CD4-positive, alpha-beta T cell (primary cell): ENCODE measurements around the gene PDE5A. TPM values are rescaled to one million over a fixed set of nuclear protein-coding genes. Genes with fewer than 3 reads are reported as not detected.
"Not testable (repeated sequence)": the region's sequence is repeated elsewhere in the genome, so short reads cannot be mapped to it uniquely, and the experiment has no call there.

Source experiments
- ATAC-seq: fragments of 200-7000 bp; cut with Tn5 transposase; one replicate; pipeline ENCODE4 v1.10.0; 2022; ENCODE audit warnings: mild to moderate bottlenecking; ENCODE audit not compliant: poor library complexity
- CTCF ChIA-PET: fragments of 350-600 bp; sonication (Branson Sonifier 250); formaldehyde crosslinking; loops from one replicate; lab custom pipeline; 2021; ENCODE audit warnings: antibody characterized with exemption, inconsistent platforms; lab: Charles Lee
- POLR2A ChIA-PET: fragments of 350-600 bp; sonication (Branson Sonifier 250); formaldehyde crosslinking; loops from one replicate; lab custom pipeline; 2021; ENCODE audit warnings: antibody characterized with exemption, inconsistent platforms; lab: Charles Lee
- DNase-seq, 14 experiments: peaks; one replicate each; pipeline ENCODE4 v3.0.0-alpha.2; 2013 to 2020; ENCODE audit warnings: mixed read lengths in 2 of 14
- H3K27ac ChIP-seq, 2 donors: one replicate each; pipeline versions ENCODE4 v1.5.1 to v1.7.0; 2013; ENCODE audit warnings: low read length in 2 of 2, low read depth in 1 of 2, mild to moderate bottlenecking in 1 of 2
- H3K27me3 ChIP-seq, 2 experiments: 1 replicate in 1 of 2; 2 replicates in 1 of 2; pipeline versions ENCODE4 v1.6.1 to v1.7.0; 2013; ENCODE audit warnings: low read length in 2 of 2, control low read depth in 1 of 2, mild to moderate bottlenecking in 1 of 2, moderate library complexity in 1 of 2; ENCODE audit not compliant: insufficient read depth in 2 of 2, control insufficient read depth in 1 of 2
- H3K36me3 ChIP-seq: one replicate; pipeline ENCODE4 v1.6.1; 2013; ENCODE audit warnings: low read length, control low read depth; ENCODE audit not compliant: insufficient read depth
- H3K4me1 ChIP-seq: one replicate; pipeline ENCODE4 v1.6.1; 2013; ENCODE audit warnings: low read length, control low read depth; ENCODE audit not compliant: insufficient read depth
- H3K4me3 ChIP-seq: one replicate; pipeline ENCODE4 v1.5.1; 2013; ENCODE audit warnings: mild to moderate bottlenecking, low read length, moderate library complexity
- H3K9me3 ChIP-seq, 2 experiments: 1 replicate in 1 of 2; 2 replicates in 1 of 2; pipeline versions ENCODE4 v1.6.1 to v1.7.0; 2013; ENCODE audit warnings: low read length in 2 of 2, mild to moderate bottlenecking in 2 of 2, control low read depth in 1 of 2, moderate library complexity in 1 of 2; ENCODE audit not compliant: control insufficient read depth in 1 of 2, insufficient read depth in 1 of 2
- H3K27ac Mint-ChIP-seq: one replicate; pipeline ENCODE4 v1.8.0; 2020; ENCODE audit warnings: mixed read lengths
- H3K27me3 Mint-ChIP-seq: one replicate; pipeline ENCODE4 v1.8.0; 2021; ENCODE audit warnings: mixed read lengths
- H3K36me3 Mint-ChIP-seq: one replicate; pipeline ENCODE4 v1.8.0; 2021; ENCODE audit warnings: low read depth, mixed read lengths
- H3K4me1 Mint-ChIP-seq: one replicate; pipeline ENCODE4 v1.8.0; 2021; ENCODE audit warnings: low read depth, mixed read lengths
- H3K4me3 Mint-ChIP-seq: one replicate; pipeline ENCODE4 v1.8.0; 2020; ENCODE audit warnings: mild to moderate bottlenecking, mixed read lengths
- H3K9me3 Mint-ChIP-seq: one replicate; pipeline ENCODE4 v1.8.0; 2020; ENCODE audit warnings: mixed read lengths
- intact Hi-C, 2 experiments: fragments of 100-400 bp; cut with DNase I in 1 of 2; cut with micrococcal nuclease in 1 of 2; formaldehyde crosslinking; loops; one replicate each; pipeline versions ENCODE4 v1.15.1 to v1.9.0; 2023 to 2025; cut with DNase I, micrococcal nuclease
- total RNA-seq, 174 experiments: library from RNA in 2 of 174; stranded (reverse) in 2 of 174; gene quantifications; one replicate each; pipeline ENCODE4 v1.2.3 and lab custom pipeline; 2021 to 2026

Gene PDE5A
- total RNA-seq, 2 experiments from 2014 or later: 0.11 to 0.56 TPM

DNA sequence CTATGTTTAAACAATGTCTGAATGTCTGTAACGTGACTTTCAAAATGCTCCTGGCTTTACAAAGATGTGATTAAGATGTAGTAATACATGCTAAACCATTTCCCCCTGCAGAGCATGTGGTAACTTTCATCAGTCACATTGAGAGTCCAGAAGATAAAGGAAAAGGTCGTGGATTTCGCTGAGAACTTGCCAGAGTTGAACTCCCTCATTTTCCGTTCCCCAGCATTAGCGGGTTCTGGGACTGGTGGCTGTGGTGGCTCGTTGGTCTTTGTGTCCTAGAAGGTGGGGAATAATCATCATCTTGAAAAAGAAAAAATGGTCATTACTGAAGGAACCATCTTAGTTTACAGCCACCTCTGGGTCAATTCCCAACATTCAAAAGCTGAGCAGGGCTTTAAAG is 178.8 kb downstream of the PDE5A start:
- ATAC-seq, H3K4me1 ChIP-seq, H3K27ac Mint-ChIP-seq, CTCF ChIA-PET, H3K27me3 Mint-ChIP-seq, H3K4me1 Mint-ChIP-seq, H3K9me3 Mint-ChIP-seq, H3K4me3 ChIP-seq, H3K27me3 ChIP-seq, H3K36me3 Mint-ChIP-seq, H3K36me3 ChIP-seq, H3K4me3 Mint-ChIP-seq, POLR2A ChIA-PET, H3K9me3 ChIP-seq, DNase-seq, H3K27ac ChIP-seq: not testable (repeated sequence)
- intact Hi-C loops: loop anchor here in 1 of 2 experiments (10.0 kb wide), 3 partner anchors 175 to 1175 kb away; partner anchors contain the start of genes PDE5A and USP53
